ENCODE results near the gene ENTPD8.

GRCh38 chr9:137456061-137456863 lies 15.1 kb upstream of the ENTPD8 start:
- TF ChIP-seq CTCF (IDR thresholded peaks at IDR 0.05) (no peak), EZH2 (IDR thresholded peaks at IDR 0.05; ENCODE audit: borderline replicate concordance, insufficient read depth, low read depth, low read length, poor library complexity, severe bottlenecking) (no peak)

Measured in B cell (primary cell).